H1 (cell line): ENCODE measurements around the gene SPIB. TPM values are rescaled to one million over a fixed set of nuclear protein-coding genes. Genes with fewer than 3 reads are reported as not detected.

Experiments used
- CHD7 ChIP-seq: fragments of 300-600 bp; sonication (generic); IDR thresholded peaks from 2 replicates; pipeline ENCODE4 v1.7.1; 2012; ENCODE audit warnings: low read length, moderate library complexity, mild to moderate bottlenecking, inconsistent platforms; ENCODE audit not compliant: insufficient replicate concordance
- CTCF ChIP-seq, 3 experiments: IDR thresholded peaks; 1 replicate in 2 of 3; 2 replicates in 1 of 3; pipeline versions ENCODE4 v1.5.1 to v1.6.1; 2011; ENCODE audit warnings: low read length in 3 of 3, mild to moderate bottlenecking in 3 of 3, inconsistent platforms in 2 of 3, low read depth in 1 of 3, moderate library complexity in 1 of 3; ENCODE audit not compliant: insufficient read depth in 1 of 3; ENCODE audit errors: control extremely low read depth in 1 of 3
- NRF1 ChIP-seq: IDR thresholded peaks from 2 replicates; pipeline ENCODE4 v1.6.1; 2011; ENCODE audit warnings: mild to moderate bottlenecking, low read depth, low read length, improper control_type of control experiment
- POLR2AphosphoS5 ChIP-seq: IDR thresholded peaks from 2 replicates; pipeline ENCODE4 v1.6.1; 2011; ENCODE audit warnings: low read depth, low read length
- SIN3A ChIP-seq, 2 experiments: IDR thresholded peaks in 1 of 2; conservative IDR thresholded peaks in 1 of 2; 2 replicates each; pipeline ENCODE4 v1.6.1; 2011 to 2012; ENCODE audit warnings: low read length in 2 of 2, improper control_type of control experiment in 1 of 2, low read depth in 1 of 2, mild to moderate bottlenecking in 1 of 2
- TEAD4 ChIP-seq: IDR thresholded peaks from 2 replicates; pipeline ENCODE4 v1.6.1; 2012; ENCODE audit warnings: low read depth, low read length, inconsistent platforms, mixed read lengths
- YY1 ChIP-seq: IDR thresholded peaks from 2 replicates; pipeline ENCODE4 v1.6.1; 2011; ENCODE audit warnings: low read depth, mild to moderate bottlenecking, low read length
- polyA plus RNA-seq, 7 experiments: library from polyadenylated mRNA; depleted of rRNA in 3 of 7; stranded (reverse) in 5 of 7; unstranded in 2 of 7; fragments of >200 nt in 5 of 7; fragments of 200-250 nt in 2 of 7; gene quantifications; 1 replicate in 5 of 7; 2 replicates in 1 of 7; 4 replicates in 1 of 7; pipeline versions ENCODE4 v1.2.1 to v1.2.3, GENCODE V29; 2011 to 2013; ENCODE audit warnings: missing spikeins in 2 of 7, mixed read lengths in 2 of 7
- total RNA-seq: library from RNA; stranded (reverse); fragmentation: NEBNext Ultra II Directional; extraction: Animal tissue kit (Norgen Biotek cat#: 25700); gene quantifications from 2 replicates; pipeline ENCODE4 v1.2.1, GENCODE V29; 2021

SPIB gene
- total and polyA plus RNA-seq, 2 of the 8 experiments (the other 6 are each of a cell fraction or from before 2014, with no cell fraction given) = 11.1 to 17.4 TPM

DNA sequence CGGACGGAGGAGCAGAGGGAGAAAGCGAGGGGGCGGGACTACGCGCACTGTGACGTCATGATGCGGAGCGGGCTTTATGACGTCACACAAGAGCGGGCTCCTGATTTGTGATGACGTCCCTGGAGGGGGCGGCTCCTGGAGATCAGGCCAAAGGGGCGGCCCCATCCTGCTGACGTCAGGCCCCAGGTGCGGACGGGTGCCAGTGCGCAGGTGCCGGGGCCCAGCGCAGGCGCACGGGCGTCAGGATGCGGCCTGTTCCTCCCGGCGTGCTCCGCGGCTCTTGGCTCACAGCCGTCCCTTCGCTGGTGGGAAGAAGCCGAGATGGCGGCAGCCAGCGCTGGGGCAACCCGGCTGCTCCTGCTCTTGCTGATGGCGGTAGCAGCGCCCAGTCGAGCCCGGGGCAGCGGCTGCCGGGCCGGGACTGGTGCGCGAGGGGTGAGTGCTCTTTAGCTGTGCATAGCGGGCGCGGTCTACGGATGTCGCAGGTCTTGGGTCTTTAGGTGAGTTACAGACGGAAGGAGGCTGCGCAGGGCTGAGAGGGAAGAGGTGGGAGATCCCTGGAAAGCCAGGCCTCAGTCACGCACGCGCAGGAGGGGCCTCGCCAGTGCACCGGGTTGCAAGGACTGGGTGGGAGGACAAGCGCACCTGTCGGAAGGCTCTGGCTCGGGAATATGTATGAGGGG, 57.6 kb downstream of the SPIB start, which contains the start of the genes EMC10 and GARIN5A (continued):
- TF ChIP-seq CHD7 (no peak), NRF1 (peak; percentile 100), YY1 (peak; percentile 87), CTCF (IDR thresholded peaks at IDR 0.05; ENCODE audit: control extremely low read depth in 1 of 3, insufficient read depth in 1 of 3, low read depth in 1 of 3, low read length in 3 of 3) (peak in 1 of 3 experiments; percentile 5; a peak in 1 of 4 replicates), POLR2AphosphoS5 (peak; percentile 86), TEAD4 (no peak), SIN3A (conservative IDR thresholded peaks at IDR 0.05 in 1 of 2, IDR thresholded peaks at IDR 0.05 in 1 of 2; ENCODE audit: low read depth in 1 of 2, low read length in 2 of 2) (peak in 1 of 2 experiments; percentile 44; a peak in 2 of 4 replicates)
